ENCODE results near the gene NAA40. TPM values are rescaled to one million over a fixed set of nuclear protein-coding genes. Genes with fewer than 3 reads are reported as not detected.

The NAA40 gene
- total RNA-seq, 1 donor from 2014 or later = 15.7 TPM

GRCh38 chr11:64003807-64004589, 65.2 kb downstream of the NAA40 start:
- H3K4me1 ChIP-seq = peaks cover 49% of the 10 kb centered on the region
- H3K27me3 ChIP-seq = no peaks in the 10 kb centered on the region
- ATAC-seq = no peak
- DNase-seq = no peak
- intact Hi-C loops (cut with DNase I) = loop anchor here (5.0 kb wide), 1 partner anchor 143 kb away; no protein-coding TSS in a partner anchor
- H3K4me3 ChIP-seq = no peak overlapping the region
- H3K9me3 ChIP-seq = no peaks in the 10 kb centered on the region
- H3K27ac ChIP-seq = no peak overlapping the region
- TF ChIP-seq CTCF (IDR thresholded peaks at IDR 0.05) = no peak
- H3K36me3 ChIP-seq = no peaks in the 10 kb centered on the region

- no peak for TF ChIP-seq CTCF (IDR thresholded peaks at IDR 0.05)
- H3K4me1 ChIP-seq = peaks cover 43% of the 10 kb centered on the region
- H3K27ac ChIP-seq = no peak overlapping the region
- no peaks in the 10 kb centered on the region for H3K9me3 ChIP-seq
- no peaks in the 10 kb centered on the region for H3K36me3 ChIP-seq
- DNase-seq = no peak
- ATAC-seq = no peak
- no peaks in the 10 kb centered on the region for H3K27me3 ChIP-seq
- no peak overlapping the region for H3K4me3 ChIP-seq
- intact Hi-C loops (cut with DNase I) = loop anchor here (5.0 kb wide), 1 partner anchor 143 kb away; no protein-coding TSS in a partner anchor
Measured at GRCh38 chr11:64004590-64004984, 65.8 kb downstream of the NAA40 start.

GRCh38 chr11:64005691-64006090, 66.9 kb downstream of the NAA40 start:
- TF ChIP-seq CTCF (IDR thresholded peaks at IDR 0.05) = no peak
- Histone ChIP-seq H3K4me1 (peaks cover 33% of the 10 kb centered on the region), H3K9me3 (no peaks in the 10 kb centered on the region), H3K36me3 (no peaks in the 10 kb centered on the region), H3K4me3 (no peak overlapping the region), H3K27ac (no peak overlapping the region), H3K27me3 (no peaks in the 10 kb centered on the region)
- intact Hi-C loops (cut with DNase I) = no loop called here
- DNase-seq (no peak), ATAC-seq (no peak)

GRCh38 chr11:64006398-64006797, 67.6 kb downstream of the NAA40 start:
- intact Hi-C loops (cut with DNase I) = no loop called here
- Histone ChIP-seq H3K36me3 (no peaks in the 10 kb centered on the region), H3K4me3 (no peak overlapping the region), H3K4me1 (peaks cover 26% of the 10 kb centered on the region), H3K27ac (no peak overlapping the region), H3K9me3 (no peaks in the 10 kb centered on the region), H3K27me3 (no peaks in the 10 kb centered on the region)
- no peak for ATAC-seq
- DNase-seq = no peak
- no peak for TF ChIP-seq CTCF (IDR thresholded peaks at IDR 0.05)

Other genes starting within 250 kb of the NAA40 start
- gene ZFTA, start 170.2 kb upstream of the NAA40 start, total RNA-seq = 9.5 TPM
- 20.3 TPM for gene SPINDOC, start 125.5 kb upstream of the NAA40 start, total RNA-seq
- gene MARK2, start 99.9 kb upstream of the NAA40 start, total RNA-seq = 40.7 TPM
- 0.69 TPM for gene RCOR2, start 21.8 kb upstream of the NAA40 start, total RNA-seq
- 199 TPM for gene COX8A, start 35.6 kb downstream of the NAA40 start, total RNA-seq
- gene OTUB1, start 47.4 kb downstream of the NAA40 start, total RNA-seq = 60.6 TPM
- not detected for gene FLRT1, start 96.9 kb downstream of the NAA40 start, total RNA-seq
- 15.8 TPM for gene MACROD1, start 227.1 kb downstream of the NAA40 start, total RNA-seq
- 110 TPM for gene STIP1, start 247.2 kb downstream of the NAA40 start, total RNA-seq

Data from upper lobe of right lung (tissue), 1 donor.